ENCODE measurements around the gene STIL. TPM values are rescaled to one million over a fixed set of nuclear protein-coding genes. Genes with fewer than 3 reads are reported as not detected.

STIL gene
- polyA plus RNA-seq, 2 of the 4 experiments (the other 2 are of a cell fraction) = 10.1 to 21.7 TPM

DNA sequence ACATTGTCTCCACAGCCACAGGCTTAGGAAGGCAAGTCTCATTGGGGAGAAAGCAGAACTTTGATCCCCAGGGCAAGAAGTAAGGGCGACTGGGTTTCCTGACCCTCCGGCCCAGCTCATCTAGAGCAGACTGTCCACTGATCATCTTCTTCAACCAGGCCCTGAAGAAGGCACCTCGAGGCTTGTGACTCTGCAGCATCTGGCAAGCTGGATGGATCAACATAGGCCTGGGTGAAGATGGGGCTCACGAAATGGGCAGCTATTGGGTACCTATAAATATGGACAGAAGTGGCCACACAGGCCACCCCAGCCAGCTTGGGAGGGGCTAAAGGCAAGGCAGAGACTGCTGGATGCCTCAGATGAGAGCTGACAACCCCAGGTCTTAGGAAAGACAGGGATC is 94.9 kb downstream of the STIL start:
- FAIRE-seq = no peak
- H3K4me2 ChIP-seq = no peak overlapping the region
- H3K4me1 ChIP-seq = no peaks in the 10 kb centered on the region
- no peak for ATAC-seq
- no peaks in the 10 kb centered on the region for H3K9me3 ChIP-seq
- TF ChIP-seq EHMT2 (IDR thresholded peaks at IDR 0.05; ENCODE audit: low read depth) (no peak), EHF (CRISPR knock-in tag; IDR thresholded peaks at IDR 0.05) (no peak)
- no peak for DNase-seq (ENCODE audit: low read depth in 1 of 2, low spot score in 1 of 2)
- H3K4me3 ChIP-seq = no peak overlapping the region
- WGBS (ENCODE audit: missing lambda C conversion rate) = 6% methylated on average over 2 of the region's 4 CpGs
- ChIA-PET CTCF (interaction anchor here (0.6 to 2.9 kb wide), 2 partner anchors 26 to 120 kb away, joined by 4 to 7 read pairs; no protein-coding TSS in a partner anchor), POLR2A (no interaction called here)
- H3K27ac ChIP-seq = no peak overlapping the region

DNA sequence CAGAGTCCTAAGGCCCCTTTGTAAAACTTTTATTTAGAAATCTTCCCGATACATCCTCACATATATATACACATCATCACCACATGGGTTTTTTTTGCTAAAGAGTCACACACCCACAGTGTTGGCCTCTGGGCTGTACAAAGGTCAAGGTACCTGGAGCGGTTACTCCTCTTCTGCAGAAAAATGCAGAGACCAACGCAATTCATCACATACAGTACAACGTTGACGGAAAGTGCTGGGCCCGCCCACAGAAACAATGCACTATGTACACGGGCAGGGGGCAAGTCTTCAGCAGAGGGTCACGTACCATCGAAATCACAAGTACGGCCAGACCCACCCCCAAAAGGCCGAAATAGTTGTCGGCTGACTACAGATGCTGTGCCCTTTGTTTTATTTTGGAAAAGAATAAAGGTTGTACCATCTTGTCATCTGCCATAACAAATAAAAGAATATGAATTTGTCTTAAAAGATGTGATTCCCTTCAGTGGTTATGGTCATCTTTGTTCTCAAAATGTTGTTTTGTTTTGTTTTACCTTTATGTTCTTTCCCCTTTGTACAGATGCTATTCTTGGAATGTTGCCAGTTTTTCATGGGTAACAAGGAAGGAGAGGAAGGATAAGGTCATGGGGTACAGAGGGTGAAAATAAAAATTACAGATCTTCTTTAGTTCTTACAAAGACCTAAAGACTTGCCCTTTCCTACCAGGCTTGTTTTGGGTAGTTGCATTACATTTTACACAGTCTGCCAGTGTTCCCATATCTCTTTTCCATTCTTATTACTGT is 97.5 kb downstream of the STIL start:
- no peak for FAIRE-seq
- 88% methylated on average over 12 of the region's 12 CpGs for WGBS (ENCODE audit: missing lambda C conversion rate)
- DNase-seq (ENCODE audit: low read depth in 1 of 2, low spot score in 1 of 2) = no peak
- ATAC-seq = no peak
- Histone ChIP-seq H3K4me1 (no peaks in the 10 kb centered on the region), H3K27ac (no peak overlapping the region), H3K4me2 (no peak overlapping the region), H3K9me3 (no peaks in the 10 kb centered on the region), H3K4me3 (no peak overlapping the region)
- TF ChIP-seq RARB (CRISPR knock-in tag; IDR thresholded peaks at IDR 0.05) = no peak
- TF ChIP-seq, protein P1, sequence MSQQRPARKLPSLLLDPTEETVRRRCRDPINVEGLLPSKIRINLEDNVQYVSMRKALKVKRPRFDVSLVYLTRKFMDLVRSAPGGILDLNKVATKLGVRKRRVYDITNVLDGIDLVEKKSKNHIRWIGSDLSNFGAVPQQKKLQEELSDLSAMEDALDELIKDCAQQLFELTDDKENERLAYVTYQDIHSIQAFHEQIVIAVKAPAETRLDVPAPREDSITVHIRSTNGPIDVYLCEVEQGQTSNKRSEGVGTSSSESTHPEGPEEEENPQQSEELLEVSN (IDR thresholded peaks at IDR 0.05; ENCODE audit: borderline replicate concordance, low read depth) = no peak
- TF ChIP-seq KDM1A (IDR thresholded peaks at IDR 0.05; ENCODE audit: low read depth) = no peak
- TF ChIP-seq, protein P2, sequence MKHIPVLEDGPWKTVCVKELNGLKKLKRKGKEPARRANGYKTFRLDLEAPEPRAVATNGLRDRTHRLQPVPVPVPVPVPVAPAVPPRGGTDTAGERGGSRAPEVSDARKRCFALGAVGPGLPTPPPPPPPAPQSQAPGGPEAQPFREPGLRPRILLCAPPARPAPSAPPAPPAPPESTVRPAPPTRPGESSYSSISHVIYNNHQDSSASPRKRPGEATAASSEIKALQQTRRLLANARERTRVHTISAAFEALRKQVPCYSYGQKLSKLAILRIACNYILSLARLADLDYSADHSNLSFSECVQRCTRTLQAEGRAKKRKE (CRISPR knock-in tag; IDR thresholded peaks at IDR 0.05; ENCODE audit: low read depth) = no peak
- TF ChIP-seq EHMT2 (IDR thresholded peaks at IDR 0.05; ENCODE audit: low read depth) = no peak
- TF ChIP-seq, protein P3, sequence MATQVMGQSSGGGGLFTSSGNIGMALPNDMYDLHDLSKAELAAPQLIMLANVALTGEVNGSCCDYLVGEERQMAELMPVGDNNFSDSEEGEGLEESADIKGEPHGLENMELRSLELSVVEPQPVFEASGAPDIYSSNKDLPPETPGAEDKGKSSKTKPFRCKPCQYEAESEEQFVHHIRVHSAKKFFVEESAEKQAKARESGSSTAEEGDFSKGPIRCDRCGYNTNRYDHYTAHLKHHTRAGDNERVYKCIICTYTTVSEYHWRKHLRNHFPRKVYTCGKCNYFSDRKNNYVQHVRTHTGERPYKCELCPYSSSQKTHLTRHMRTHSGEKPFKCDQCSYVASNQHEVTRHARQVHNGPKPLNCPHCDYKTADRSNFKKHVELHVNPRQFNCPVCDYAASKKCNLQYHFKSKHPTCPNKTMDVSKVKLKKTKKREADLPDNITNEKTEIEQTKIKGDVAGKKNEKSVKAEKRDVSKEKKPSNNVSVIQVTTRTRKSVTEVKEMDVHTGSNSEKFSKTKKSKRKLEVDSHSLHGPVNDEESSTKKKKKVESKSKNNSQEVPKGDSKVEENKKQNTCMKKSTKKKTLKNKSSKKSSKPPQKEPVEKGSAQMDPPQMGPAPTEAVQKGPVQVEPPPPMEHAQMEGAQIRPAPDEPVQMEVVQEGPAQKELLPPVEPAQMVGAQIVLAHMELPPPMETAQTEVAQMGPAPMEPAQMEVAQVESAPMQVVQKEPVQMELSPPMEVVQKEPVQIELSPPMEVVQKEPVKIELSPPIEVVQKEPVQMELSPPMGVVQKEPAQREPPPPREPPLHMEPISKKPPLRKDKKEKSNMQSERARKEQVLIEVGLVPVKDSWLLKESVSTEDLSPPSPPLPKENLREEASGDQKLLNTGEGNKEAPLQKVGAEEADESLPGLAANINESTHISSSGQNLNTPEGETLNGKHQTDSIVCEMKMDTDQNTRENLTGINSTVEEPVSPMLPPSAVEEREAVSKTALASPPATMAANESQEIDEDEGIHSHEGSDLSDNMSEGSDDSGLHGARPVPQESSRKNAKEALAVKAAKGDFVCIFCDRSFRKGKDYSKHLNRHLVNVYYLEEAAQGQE (IDR thresholded peaks at IDR 0.05) = no peak
- no peak for TF ChIP-seq CBX2 (IDR thresholded peaks at IDR 0.05; ENCODE audit: borderline replicate concordance, low read depth)
- no peak for TF ChIP-seq HDAC2 (IDR thresholded peaks at IDR 0.05)
- TF ChIP-seq MAFK (IDR thresholded peaks at IDR 0.05; ENCODE audit: partially characterized antibody) = no peak
- TF ChIP-seq EP300 (IDR thresholded peaks at IDR 0.05) = no peak
- TF ChIP-seq CBX8 (IDR thresholded peaks at IDR 0.05) = no peak
- TF ChIP-seq HOXA7 (CRISPR knock-in tag; IDR thresholded peaks at IDR 0.05) = no peak
- TF ChIP-seq HOXB13 (CRISPR knock-in tag; IDR thresholded peaks at IDR 0.05; ENCODE audit: low read depth) = no peak
- no peak for TF ChIP-seq MAZ (IDR thresholded peaks at IDR 0.05; ENCODE audit: borderline replicate concordance, low read depth, low read length)
- no peak for TF ChIP-seq HES2 (IDR thresholded peaks at IDR 0.05)
- no peak for TF ChIP-seq USF2 (IDR thresholded peaks at IDR 0.05)
- ChIA-PET CTCF (no interaction called here), POLR2A (no interaction called here)

All from A549 (cell line).